ENCODE results near the gene JPH2.

The JPH2 gene

DNA sequence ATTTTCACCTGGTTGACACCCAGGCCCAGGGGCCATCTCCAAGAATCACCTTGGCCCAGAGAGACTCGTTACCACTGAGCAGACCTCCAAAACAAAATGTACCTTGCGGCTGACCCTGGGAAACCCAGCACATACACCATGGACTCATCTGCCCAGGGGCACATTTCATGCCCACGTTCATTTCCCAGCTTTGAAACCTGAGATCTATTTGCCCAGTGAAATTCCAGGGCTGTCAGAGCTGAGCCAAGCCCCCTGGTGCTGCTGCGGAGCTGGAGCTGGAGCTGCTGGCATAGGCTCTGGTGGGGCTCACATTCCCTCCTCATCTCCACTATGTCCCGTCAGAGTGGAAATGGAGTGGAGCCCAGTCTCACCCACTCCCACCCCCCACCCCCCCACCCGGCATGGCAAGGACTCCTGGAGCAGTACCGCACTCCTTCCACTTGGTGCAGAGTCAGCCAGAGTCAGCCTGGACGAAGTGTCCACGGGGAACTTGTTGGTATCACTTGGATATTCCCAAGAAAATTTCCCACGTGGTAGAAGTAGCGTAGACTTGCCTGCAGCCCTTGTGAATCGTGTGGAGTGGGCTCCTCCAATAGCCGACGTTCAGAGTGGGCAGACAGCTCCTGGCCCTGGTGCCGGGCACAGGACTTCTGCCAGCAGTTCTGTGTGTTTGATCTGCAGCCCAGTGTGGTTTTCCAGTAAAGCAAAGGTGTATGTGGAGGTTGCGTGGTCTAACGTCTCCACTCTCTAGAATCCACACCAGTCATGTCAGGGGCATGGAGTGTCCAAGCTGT lies 41.7 kb upstream of the JPH2 start:
- Histone ChIP-seq H3K9me3 (replicated peaks; ENCODE audit: insufficient read depth, low read length) (no peaks in the 10 kb centered on the region), H4K20me1 (ENCODE audit: insufficient read depth, low read length) (no peaks in the 10 kb centered on the region), H3F3A (ENCODE audit: insufficient read depth, low read length) (no peaks in the 10 kb centered on the region), H3K9me2 (replicated peaks; ENCODE audit: insufficient read depth, low read length) (no peaks in the 10 kb centered on the region), H3K79me2 (ENCODE audit: low read length) (no peaks in the 10 kb centered on the region), H3K27me3 (replicated peaks; ENCODE audit: insufficient read depth, low read length) (no peaks in the 10 kb centered on the region), H3K36me3 (replicated peaks; ENCODE audit: insufficient read depth, low read length) (no peaks in the 10 kb centered on the region), H3K4me3 (ENCODE audit: low read length) (no peak overlapping the region), H3K27ac (ENCODE audit: low read length) (no peak overlapping the region), H3K9ac (ENCODE audit: low read length) (no peak overlapping the region), H3K4me2 (ENCODE audit: low read depth, low read length) (no peak overlapping the region), H2AFZ (ENCODE audit: low read length) (no peak overlapping the region), H3K4me1 (ENCODE audit: low read length) (no peaks in the 10 kb centered on the region)
- TF ChIP-seq, protein P1, sequence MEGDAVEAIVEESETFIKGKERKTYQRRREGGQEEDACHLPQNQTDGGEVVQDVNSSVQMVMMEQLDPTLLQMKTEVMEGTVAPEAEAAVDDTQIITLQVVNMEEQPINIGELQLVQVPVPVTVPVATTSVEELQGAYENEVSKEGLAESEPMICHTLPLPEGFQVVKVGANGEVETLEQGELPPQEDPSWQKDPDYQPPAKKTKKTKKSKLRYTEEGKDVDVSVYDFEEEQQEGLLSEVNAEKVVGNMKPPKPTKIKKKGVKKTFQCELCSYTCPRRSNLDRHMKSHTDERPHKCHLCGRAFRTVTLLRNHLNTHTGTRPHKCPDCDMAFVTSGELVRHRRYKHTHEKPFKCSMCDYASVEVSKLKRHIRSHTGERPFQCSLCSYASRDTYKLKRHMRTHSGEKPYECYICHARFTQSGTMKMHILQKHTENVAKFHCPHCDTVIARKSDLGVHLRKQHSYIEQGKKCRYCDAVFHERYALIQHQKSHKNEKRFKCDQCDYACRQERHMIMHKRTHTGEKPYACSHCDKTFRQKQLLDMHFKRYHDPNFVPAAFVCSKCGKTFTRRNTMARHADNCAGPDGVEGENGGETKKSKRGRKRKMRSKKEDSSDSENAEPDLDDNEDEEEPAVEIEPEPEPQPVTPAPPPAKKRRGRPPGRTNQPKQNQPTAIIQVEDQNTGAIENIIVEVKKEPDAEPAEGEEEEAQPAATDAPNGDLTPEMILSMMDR (IDR thresholded peaks at IDR 0.05; ENCODE audit: low read length), result no peak
- TF ChIP-seq EZH2 (optimal IDR thresholded peaks at IDR 0.05; ENCODE audit: low read depth, low read length) (no peak), EZH2phosphoT487 (IDR thresholded peaks at IDR 0.05; ENCODE audit: low read length) (no peak)
- DNase-seq, result no peak

DNA sequence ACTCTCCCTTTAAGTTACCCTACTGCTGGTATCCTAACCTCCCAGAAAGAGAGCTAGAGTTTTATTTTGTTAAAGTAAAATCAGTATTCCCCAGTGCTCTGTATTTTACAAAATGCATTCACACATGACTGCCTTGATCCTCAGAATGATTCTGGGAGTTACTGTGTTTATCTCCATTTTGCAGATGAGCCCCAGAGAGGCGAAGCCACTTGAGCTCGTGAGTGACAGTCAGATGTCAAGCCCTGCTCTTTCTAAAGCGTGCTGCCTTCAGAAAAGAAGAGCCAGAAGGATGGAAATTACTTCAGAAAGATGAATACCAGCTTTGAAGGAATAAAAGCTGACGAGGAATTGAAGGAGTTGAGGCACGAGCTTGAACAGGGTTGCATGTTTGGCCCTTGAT lies 37.6 kb upstream of the JPH2 start:
- no peaks in the 10 kb centered on the region for H3K9me3 ChIP-seq (replicated peaks; ENCODE audit: insufficient read depth, low read length)
- H4K20me1 ChIP-seq (ENCODE audit: insufficient read depth, low read length), result no peaks in the 10 kb centered on the region
- no peak for DNase-seq
- no peaks in the 10 kb centered on the region for H3K79me2 ChIP-seq (ENCODE audit: low read length)
- no peak overlapping the region for H3K27ac ChIP-seq (ENCODE audit: low read length)
- H3F3A ChIP-seq (ENCODE audit: insufficient read depth, low read length), result no peaks in the 10 kb centered on the region
- H3K4me2 ChIP-seq (ENCODE audit: low read depth, low read length), result no peak overlapping the region
- no peak overlapping the region for H3K4me3 ChIP-seq (ENCODE audit: low read length)
- no peaks in the 10 kb centered on the region for H3K27me3 ChIP-seq (replicated peaks; ENCODE audit: insufficient read depth, low read length)
- no peak overlapping the region for H2AFZ ChIP-seq (ENCODE audit: low read length)
- no peaks in the 10 kb centered on the region for H3K4me1 ChIP-seq (ENCODE audit: low read length)
- H3K9me2 ChIP-seq (replicated peaks; ENCODE audit: insufficient read depth, low read length), result no peaks in the 10 kb centered on the region
- H3K36me3 ChIP-seq (replicated peaks; ENCODE audit: insufficient read depth, low read length), result no peaks in the 10 kb centered on the region
- TF ChIP-seq EZH2phosphoT487 (IDR thresholded peaks at IDR 0.05; ENCODE audit: low read length), result no peak
- no peak for TF ChIP-seq EZH2 (optimal IDR thresholded peaks at IDR 0.05; ENCODE audit: low read depth, low read length)
- TF ChIP-seq, protein P1 (IDR thresholded peaks at IDR 0.05; ENCODE audit: low read length), result no peak
- no peak overlapping the region for H3K9ac ChIP-seq (ENCODE audit: low read length)

DNA sequence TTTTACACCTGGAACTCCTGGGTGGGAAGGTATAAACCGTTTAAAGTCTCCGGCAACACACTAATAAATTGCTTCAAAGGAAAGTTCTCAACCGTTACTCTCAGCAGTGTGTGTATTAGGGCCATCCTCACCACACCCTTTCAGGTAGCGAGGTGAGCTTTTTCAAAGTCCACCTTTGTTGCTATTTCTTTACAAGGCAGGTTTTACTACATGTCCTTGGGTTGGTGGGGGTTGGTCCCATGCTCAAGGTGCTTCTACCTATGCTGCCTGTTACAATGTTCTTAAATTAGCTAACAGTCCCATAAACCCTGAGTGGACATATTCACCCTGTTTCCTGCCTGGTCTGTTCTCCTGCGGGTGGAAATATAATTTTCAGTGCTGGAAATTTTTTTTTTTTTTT lies 36.7 kb upstream of the JPH2 start:
- no peaks in the 10 kb centered on the region for H4K20me1 ChIP-seq (ENCODE audit: insufficient read depth, low read length)
- no peaks in the 10 kb centered on the region for H3K9me3 ChIP-seq (replicated peaks; ENCODE audit: insufficient read depth, low read length)
- H3K9me2 ChIP-seq (replicated peaks; ENCODE audit: insufficient read depth, low read length), result no peaks in the 10 kb centered on the region
- TF ChIP-seq, protein P1 (IDR thresholded peaks at IDR 0.05; ENCODE audit: low read length), result no peak
- TF ChIP-seq EZH2 (optimal IDR thresholded peaks at IDR 0.05; ENCODE audit: low read depth, low read length) (no peak), EZH2phosphoT487 (IDR thresholded peaks at IDR 0.05; ENCODE audit: low read length) (no peak)
- no peak overlapping the region for H2AFZ ChIP-seq (ENCODE audit: low read length)
- no peaks in the 10 kb centered on the region for H3K79me2 ChIP-seq (ENCODE audit: low read length)
- no peaks in the 10 kb centered on the region for H3K36me3 ChIP-seq (replicated peaks; ENCODE audit: insufficient read depth, low read length)
- H3K4me3 ChIP-seq (ENCODE audit: low read length), result no peak overlapping the region
- no peaks in the 10 kb centered on the region for H3K27me3 ChIP-seq (replicated peaks; ENCODE audit: insufficient read depth, low read length)
- no peaks in the 10 kb centered on the region for H3K4me1 ChIP-seq (ENCODE audit: low read length)
- H3F3A ChIP-seq (ENCODE audit: insufficient read depth, low read length), result no peaks in the 10 kb centered on the region
- no peak overlapping the region for H3K4me2 ChIP-seq (ENCODE audit: low read depth, low read length)
- H3K27ac ChIP-seq (ENCODE audit: low read length), result no peak overlapping the region
- no peak for DNase-seq
- H3K9ac ChIP-seq (ENCODE audit: low read length), result no peak overlapping the region
